ENCODE data around the gene AIFM3. TPM values are rescaled to one million over a fixed set of nuclear protein-coding genes. Genes with fewer than 3 reads are reported as not detected.
A peak's percentile ranks its signal among the peaks of the same experiment; 100 is the strongest.

The AIFM3 gene
- total RNA-seq, 1 donor, result 0.72 TPM

GRCh38 chr22:20945578-20945934 is 21.5 kb upstream of the AIFM3 start:
- no peak for DNase-seq (ENCODE audit: insufficient read length, low spot score, missing footprints)
- no peak for TF ChIP-seq CTCF (IDR thresholded peaks at IDR 0.05; ENCODE audit: extremely low read depth, low read depth, low read length)
- Histone ChIP-seq H3K4me1 (ENCODE audit: insufficient read depth, low read length) (peaks cover 17% of the 10 kb centered on the region), H3K27me3 (ENCODE audit: insufficient read depth, low read length) (no peaks in the 10 kb centered on the region), H2AFZ (ENCODE audit: low read length) (no peak overlapping the region), H3K4me2 (ENCODE audit: insufficient read depth, low read length) (peak overlapping the region; percentile 8), H3K79me2 (ENCODE audit: insufficient read depth, low read length) (peaks cover 98% of the 10 kb centered on the region), H4K20me1 (ENCODE audit: insufficient read depth, low read length) (peaks cover 67% of the 10 kb centered on the region), H3K4me3 (ENCODE audit: insufficient read depth, low read length) (no peak overlapping the region), H3K27ac (ENCODE audit: low read depth, low read length) (no peak overlapping the region), H3K9me3 (ENCODE audit: low read depth, low read length) (no peaks in the 10 kb centered on the region), H3K36me3 (ENCODE audit: insufficient read depth, low read length) (peaks cover 15% of the 10 kb centered on the region)

GRCh38 chr22:20946080-20946986 is 20.7 kb upstream of the AIFM3 start:
- Histone ChIP-seq H3K79me2 (ENCODE audit: insufficient read depth, low read length) (peaks cover 98% of the 10 kb centered on the region), H3K4me2 (ENCODE audit: insufficient read depth, low read length) (peak overlapping the region; percentile 8), H3K27me3 (ENCODE audit: insufficient read depth, low read length) (no peaks in the 10 kb centered on the region), H3K9me3 (ENCODE audit: low read depth, low read length) (no peaks in the 10 kb centered on the region), H3K4me3 (ENCODE audit: insufficient read depth, low read length) (no peak overlapping the region), H3K36me3 (ENCODE audit: insufficient read depth, low read length) (peaks cover 23% of the 10 kb centered on the region), H3K27ac (ENCODE audit: low read depth, low read length) (peak overlapping the region; percentile 37), H3K4me1 (ENCODE audit: insufficient read depth, low read length) (peaks cover 17% of the 10 kb centered on the region), H4K20me1 (ENCODE audit: insufficient read depth, low read length) (peaks cover 67% of the 10 kb centered on the region), H2AFZ (ENCODE audit: low read length) (no peak overlapping the region)
- DNase-seq (ENCODE audit: insufficient read length, low spot score, missing footprints), result peak; percentile 91
- no peak for TF ChIP-seq CTCF (IDR thresholded peaks at IDR 0.05; ENCODE audit: extremely low read depth, low read depth, low read length)

GRCh38 chr22:20946991-20947390 is 20.1 kb upstream of the AIFM3 start:
- H3K36me3 ChIP-seq (ENCODE audit: insufficient read depth, low read length), result peaks cover 29% of the 10 kb centered on the region
- peaks cover 17% of the 10 kb centered on the region for H3K4me1 ChIP-seq (ENCODE audit: insufficient read depth, low read length)
- H3K27me3 ChIP-seq (ENCODE audit: insufficient read depth, low read length), result no peaks in the 10 kb centered on the region
- DNase-seq (ENCODE audit: insufficient read length, low spot score, missing footprints), result no peak
- TF ChIP-seq CTCF (IDR thresholded peaks at IDR 0.05; ENCODE audit: extremely low read depth, low read depth, low read length), result no peak
- H3K27ac ChIP-seq (ENCODE audit: low read depth, low read length), result no peak overlapping the region
- H2AFZ ChIP-seq (ENCODE audit: low read length), result no peak overlapping the region
- peaks cover 68% of the 10 kb centered on the region for H4K20me1 ChIP-seq (ENCODE audit: insufficient read depth, low read length)
- no peak overlapping the region for H3K4me2 ChIP-seq (ENCODE audit: insufficient read depth, low read length)
- H3K4me3 ChIP-seq (ENCODE audit: insufficient read depth, low read length), result no peak overlapping the region
- H3K79me2 ChIP-seq (ENCODE audit: insufficient read depth, low read length), result peaks cover 100% of the 10 kb centered on the region
- no peaks in the 10 kb centered on the region for H3K9me3 ChIP-seq (ENCODE audit: low read depth, low read length)

GRCh38 chr22:20948450-20948849 is 18.6 kb upstream of the AIFM3 start:
- Histone ChIP-seq H3K4me2 (ENCODE audit: insufficient read depth, low read length) (no peak overlapping the region), H3K4me3 (ENCODE audit: insufficient read depth, low read length) (no peak overlapping the region), H4K20me1 (ENCODE audit: insufficient read depth, low read length) (peaks cover 66% of the 10 kb centered on the region), H3K4me1 (ENCODE audit: insufficient read depth, low read length) (peaks cover 17% of the 10 kb centered on the region), H3K27me3 (ENCODE audit: insufficient read depth, low read length) (no peaks in the 10 kb centered on the region), H2AFZ (ENCODE audit: low read length) (no peak overlapping the region), H3K9me3 (ENCODE audit: low read depth, low read length) (no peaks in the 10 kb centered on the region), H3K27ac (ENCODE audit: low read depth, low read length) (no peak overlapping the region), H3K79me2 (ENCODE audit: insufficient read depth, low read length) (peaks cover 99% of the 10 kb centered on the region), H3K36me3 (ENCODE audit: insufficient read depth, low read length) (peaks cover 43% of the 10 kb centered on the region)
- no peak for TF ChIP-seq CTCF (IDR thresholded peaks at IDR 0.05; ENCODE audit: extremely low read depth, low read depth, low read length)
- DNase-seq (ENCODE audit: insufficient read length, low spot score, missing footprints), result no peak

Data from osteoblast (primary cell).